Stimulated activated naive B cell treated with anti-CD40 and anti-IgM and Interleukin-4, amounts not matched to agents 10 μg/mL and 1 μg/mL and 100 μg/mL, for 72 hours (primary cell): ENCODE data around the gene PIGU.
A peak's percentile ranks its signal among the peaks of the same experiment; 100 is the strongest.

ENCODE experiments used
- ATAC-seq, 2 donors: fragments of 150-1000 bp; cut with Tn5 transposase; replicated peaks; 2 replicates each; pipeline ENCODE4 v1.10.0; 2021; ENCODE audit warnings: moderate library complexity in 1 of 2
- DNase-seq: peaks from one replicate; pipeline ENCODE4 v3.0.0; 2021
- H3K27ac Mint-ChIP-seq: one replicate; pipeline ENCODE4 v1.8.0; 2022; ENCODE audit warnings: mild to moderate bottlenecking, mixed read lengths
- H3K27me3 Mint-ChIP-seq, 2 donors: one replicate each; pipeline ENCODE4 v1.8.0; 2022; ENCODE audit warnings: mixed read lengths in 2 of 2
- H3K36me3 Mint-ChIP-seq, 2 donors: one replicate each; pipeline ENCODE4 v1.8.0; 2022; ENCODE audit warnings: mixed read lengths in 2 of 2, mild to moderate bottlenecking in 1 of 2
- H3K4me1 Mint-ChIP-seq, 2 donors: one replicate each; pipeline ENCODE4 v1.8.0; 2022; ENCODE audit warnings: mixed read lengths in 2 of 2, mild to moderate bottlenecking in 1 of 2
- H3K4me3 Mint-ChIP-seq, 2 donors: one replicate each; pipeline ENCODE4 v1.8.0; 2022; ENCODE audit warnings: mild to moderate bottlenecking in 2 of 2, mixed read lengths in 2 of 2, moderate library complexity in 1 of 2
- H3K9me3 Mint-ChIP-seq, 2 donors: one replicate each; pipeline ENCODE4 v1.8.0; 2022; ENCODE audit warnings: mixed read lengths in 2 of 2, mild to moderate bottlenecking in 1 of 2

Gene PIGU

DNA sequence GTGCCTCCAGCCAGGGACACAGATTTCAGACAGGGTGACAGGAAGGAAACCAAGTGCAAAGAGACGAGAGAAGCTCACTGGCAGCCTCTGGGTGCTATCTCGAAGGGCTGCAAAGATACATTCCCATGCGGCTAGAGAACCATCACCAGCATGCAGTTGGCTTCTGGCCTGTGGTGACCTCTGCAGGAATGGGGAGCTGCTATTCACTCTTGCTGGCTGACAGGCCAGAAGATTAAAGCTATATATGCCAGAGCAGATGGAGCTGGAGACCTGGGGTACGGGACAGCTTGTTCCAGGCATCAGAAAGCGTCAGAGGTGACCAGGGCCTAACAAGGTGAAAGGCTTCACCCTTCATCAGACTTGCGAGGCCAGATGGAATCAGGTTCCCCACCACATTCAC, 98.4 kb downstream of the PIGU start:
- ATAC-seq (no peak), DNase-seq (no peak)
- peaks cover 20 to 26% of the 10 kb centered on the region in 2 donors for H3K4me1 Mint-ChIP-seq
- no peaks in the 10 kb centered on the region for H3K27me3 Mint-ChIP-seq
- no peak overlapping the region for H3K27ac Mint-ChIP-seq
- H3K9me3 Mint-ChIP-seq: peaks cover 8 to 9% of the 10 kb centered on the region in 2 donors
- peaks cover 28 to 52% of the 10 kb centered on the region in 2 donors for H3K36me3 Mint-ChIP-seq
- no peak overlapping the region for H3K4me3 Mint-ChIP-seq

GRCh38 chr20:34578025-34578424, 98.9 kb downstream of the PIGU start:
- Mint-ChIP-seq H3K9me3 (peaks cover 8 to 9% of the 10 kb centered on the region in 2 donors), H3K27ac (no peak overlapping the region), H3K4me1 (peaks cover 20 to 26% of the 10 kb centered on the region in 2 donors), H3K27me3 (no peaks in the 10 kb centered on the region), H3K36me3 (peaks cover 29 to 51% of the 10 kb centered on the region in 2 donors), H3K4me3 (no peak overlapping the region)
- ATAC-seq: no peak
- no peak for DNase-seq

DNA sequence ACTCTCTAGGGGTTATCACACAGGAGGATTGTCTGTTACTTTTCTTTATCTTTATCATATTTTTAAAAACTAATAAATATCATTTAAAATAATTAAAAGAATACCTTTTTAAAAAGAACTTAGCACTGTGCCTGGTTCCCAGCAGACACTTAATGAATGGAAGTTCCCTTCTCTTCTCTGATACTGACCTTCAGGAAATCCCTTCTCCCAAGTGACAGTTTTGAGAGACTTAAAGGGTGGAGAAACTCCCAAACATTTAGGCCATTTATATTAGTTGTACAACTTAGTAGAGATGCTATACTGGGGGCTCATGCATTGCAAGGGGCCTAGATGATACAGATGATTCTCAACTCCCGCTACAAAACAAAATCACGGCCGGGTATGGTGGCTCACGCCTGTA, 99.8 kb downstream of the PIGU start:
- Mint-ChIP-seq H3K9me3 (peaks cover 8 to 9% of the 10 kb centered on the region in 2 donors), H3K27me3 (no peaks in the 10 kb centered on the region), H3K27ac (no peak overlapping the region), H3K4me3 (no peak overlapping the region), H3K4me1 (peaks cover 18 to 22% of the 10 kb centered on the region in 2 donors), H3K36me3 (peaks cover 29 to 47% of the 10 kb centered on the region in 2 donors)
- ATAC-seq: no peak
- DNase-seq: no peak

- H3K27me3 Mint-ChIP-seq: no peaks in the 10 kb centered on the region
- peaks cover 28 to 49% of the 10 kb centered on the region in 2 donors for H3K36me3 Mint-ChIP-seq
- H3K4me3 Mint-ChIP-seq: no peak overlapping the region
- H3K27ac Mint-ChIP-seq: no peak overlapping the region
- DNase-seq (no peak), ATAC-seq (no peak)
- H3K4me1 Mint-ChIP-seq: peaks cover 17 to 21% of the 10 kb centered on the region in 2 donors
- peaks cover 4 to 6% of the 10 kb centered on the region in 2 donors for H3K9me3 Mint-ChIP-seq
Observed at GRCh38 chr20:34575756-34576155, 101.1 kb downstream of the PIGU start.

DNA sequence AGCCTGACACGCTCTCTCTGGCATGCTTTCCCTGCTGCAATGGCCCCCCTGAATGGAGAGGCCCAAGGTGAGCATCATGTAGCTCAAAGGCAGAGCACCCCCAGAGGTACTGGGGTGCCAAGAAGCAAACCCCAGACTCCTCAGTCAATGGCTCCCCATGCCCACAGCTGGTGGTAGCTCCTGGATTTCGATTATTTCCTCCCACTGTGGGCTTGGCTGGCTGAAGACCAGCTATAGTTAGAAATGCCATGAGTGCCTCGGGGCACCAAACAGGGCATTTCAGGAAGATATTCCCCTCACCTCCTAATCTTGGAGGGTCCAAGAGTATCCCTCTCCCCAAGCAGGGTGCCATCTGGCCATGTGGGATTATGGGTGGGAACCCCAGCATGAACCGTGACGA, 101.6 kb downstream of the PIGU start:
- no peak for ATAC-seq
- no peak overlapping the region for H3K4me3 Mint-ChIP-seq
- peaks cover 25 to 45% of the 10 kb centered on the region in 2 donors for H3K36me3 Mint-ChIP-seq
- DNase-seq: no peak
- peaks cover 0 to 3% of the 10 kb centered on the region in 2 donors for H3K9me3 Mint-ChIP-seq
- H3K27ac Mint-ChIP-seq: no peak overlapping the region
- H3K27me3 Mint-ChIP-seq: no peaks in the 10 kb centered on the region
- H3K4me1 Mint-ChIP-seq: peaks cover 14 to 18% of the 10 kb centered on the region in 2 donors

DNA sequence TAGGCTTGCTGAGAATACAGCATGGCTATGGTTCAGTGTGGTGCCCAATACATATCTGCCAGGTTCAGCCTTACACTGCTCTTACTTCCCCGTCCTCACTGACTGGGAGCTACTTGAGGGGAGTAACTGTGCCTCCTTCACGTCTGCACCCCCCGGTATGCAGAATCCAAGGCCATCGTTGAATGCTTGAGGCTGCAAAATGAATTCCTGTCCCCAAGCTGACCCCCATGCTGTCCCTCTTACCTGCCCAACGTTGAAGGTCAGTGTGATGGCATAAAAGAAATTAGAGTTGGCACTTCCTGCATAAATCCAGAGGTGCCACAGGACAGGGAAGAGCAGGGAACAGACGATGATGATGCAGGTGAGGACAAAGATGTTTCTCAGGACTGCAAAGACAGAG, 102.0 kb downstream of the PIGU start:
- no peak overlapping the region for H3K27ac Mint-ChIP-seq
- no peaks in the 10 kb centered on the region for H3K9me3 Mint-ChIP-seq
- peaks cover 10 to 14% of the 10 kb centered on the region in 2 donors for H3K4me1 Mint-ChIP-seq
- H3K27me3 Mint-ChIP-seq: no peaks in the 10 kb centered on the region
- DNase-seq: no peak
- peaks cover 21 to 41% of the 10 kb centered on the region in 2 donors for H3K36me3 Mint-ChIP-seq
- no peak overlapping the region for H3K4me3 Mint-ChIP-seq
- no peak for ATAC-seq

- H3K27ac Mint-ChIP-seq: no peak overlapping the region
Observed at GRCh38 chr20:34574426-34574825, 102.5 kb downstream of the PIGU start.

GRCh38 chr20:34573541-34574300, 103.2 kb downstream of the PIGU start:
- Mint-ChIP-seq H3K4me3 (no peak overlapping the region), H3K4me1 (peaks cover 7 to 11% of the 10 kb centered on the region in 2 donors), H3K27ac (no peak overlapping the region), H3K9me3 (no peaks in the 10 kb centered on the region), H3K27me3 (no peaks in the 10 kb centered on the region), H3K36me3 (peaks cover 20 to 35% of the 10 kb centered on the region in 2 donors)
- DNase-seq (no peak), ATAC-seq (no peak)

More at GRCh38 chr20:34574426-34574825, 102.5 kb downstream of the PIGU start:
- Mint-ChIP-seq H3K9me3 (no peaks in the 10 kb centered on the region), H3K36me3 (peaks cover 19 to 36% of the 10 kb centered on the region in 2 donors), H3K4me3 (no peak overlapping the region), H3K4me1 (peaks cover 7 to 11% of the 10 kb centered on the region in 2 donors), H3K27me3 (no peaks in the 10 kb centered on the region)
- DNase-seq (no peak), ATAC-seq (no peak)

GRCh38 chr20:34571753-34572152, 105.1 kb downstream of the PIGU start:
- Mint-ChIP-seq H3K27ac (no peak overlapping the region), H3K36me3 (peaks cover 32 to 50% of the 10 kb centered on the region in 2 donors), H3K4me3 (no peak overlapping the region), H3K27me3 (no peaks in the 10 kb centered on the region), H3K9me3 (no peaks in the 10 kb centered on the region), H3K4me1 (peaks cover 7 to 11% of the 10 kb centered on the region in 2 donors)
- DNase-seq (no peak), ATAC-seq (no peak)

GRCh38 chr20:34570859-34571306, 106.0 kb downstream of the PIGU start:
- Mint-ChIP-seq H3K27ac (no peak overlapping the region), H3K27me3 (no peaks in the 10 kb centered on the region), H3K9me3 (no peaks in the 10 kb centered on the region), H3K4me3 (no peak overlapping the region), H3K4me1 (peaks cover 9 to 11% of the 10 kb centered on the region in 2 donors), H3K36me3 (peaks cover 34 to 56% of the 10 kb centered on the region in 2 donors)
- ATAC-seq: no peak
- no peak for DNase-seq

DNA sequence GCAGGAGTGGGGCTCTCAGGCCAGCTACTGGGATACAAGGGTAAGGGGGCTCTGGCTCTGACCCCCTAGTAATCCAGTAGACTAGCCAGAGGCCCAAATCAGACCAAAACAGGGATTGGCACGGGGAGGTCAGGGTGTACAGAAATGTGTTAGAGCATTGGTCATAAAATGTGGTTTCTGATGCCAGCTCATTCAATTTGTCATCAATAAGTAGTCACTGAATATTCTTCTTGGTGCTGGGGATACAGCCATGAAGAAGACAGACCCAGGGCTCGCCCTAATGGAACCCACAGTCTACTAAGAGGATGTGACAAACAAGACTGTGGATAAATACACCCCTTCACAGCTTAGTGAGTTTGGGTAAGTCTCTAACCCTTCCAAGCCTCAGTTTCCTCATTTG, 107.3 kb downstream of the PIGU start:
- Mint-ChIP-seq H3K9me3 (no peaks in the 10 kb centered on the region), H3K4me1 (peaks cover 11 to 16% of the 10 kb centered on the region in 2 donors), H3K4me3 (no peak overlapping the region), H3K27ac (no peak overlapping the region), H3K36me3 (peaks cover 35 to 50% of the 10 kb centered on the region in 2 donors), H3K27me3 (no peaks in the 10 kb centered on the region)
- DNase-seq (no peak), ATAC-seq (no peak)

DNA sequence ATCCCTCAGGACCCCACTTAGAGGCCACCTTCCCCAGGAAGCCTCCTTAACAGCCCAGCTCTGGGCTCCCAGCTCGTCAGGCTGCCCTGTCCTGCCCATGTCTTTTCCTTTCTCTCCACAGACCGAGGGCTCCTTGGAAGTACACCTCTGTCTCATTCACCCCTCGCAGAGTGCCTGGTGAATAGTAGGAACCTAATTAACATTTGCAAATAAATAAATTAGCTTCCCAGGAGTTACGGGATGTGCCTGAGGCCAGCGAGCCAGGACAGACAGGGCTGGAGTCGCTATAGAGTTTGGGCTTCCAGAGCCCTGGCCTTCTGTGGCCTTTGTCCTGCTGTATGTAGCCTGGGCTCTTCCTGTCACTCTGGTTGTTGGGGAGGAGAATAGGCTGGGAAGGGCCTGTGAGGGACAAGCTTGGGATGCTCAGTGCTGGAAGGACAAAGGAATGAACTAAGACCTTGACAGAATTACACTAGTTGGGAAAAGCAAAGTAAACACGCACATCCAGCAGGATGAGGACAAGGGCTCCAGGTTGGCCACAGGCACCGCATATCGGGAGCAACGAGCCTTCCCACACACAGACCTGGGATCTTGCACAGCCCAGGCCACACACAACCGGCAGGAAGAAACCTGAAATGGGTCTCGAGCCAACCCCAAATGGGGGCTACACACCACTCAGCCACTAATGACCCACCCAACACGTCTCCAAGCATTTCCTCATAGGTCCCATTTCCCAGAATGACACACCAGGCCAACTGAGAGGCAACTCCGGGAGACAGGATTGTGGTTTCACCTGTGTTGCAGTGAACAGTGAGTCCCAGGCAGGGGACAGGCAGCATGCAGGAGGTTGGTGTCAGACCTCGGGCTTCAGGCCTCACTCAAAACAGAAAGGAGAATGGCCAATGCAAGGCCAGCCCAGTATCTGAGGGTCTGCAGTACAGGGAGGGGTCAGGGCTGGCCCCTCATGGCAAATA, 108.7 kb downstream of the PIGU start:
- peaks cover 11 to 18% of the 10 kb centered on the region in 2 donors for H3K4me1 Mint-ChIP-seq
- H3K36me3 Mint-ChIP-seq: peaks cover 30 to 40% of the 10 kb centered on the region in 2 donors
- peak overlapping the region; percentile 51 for H3K27ac Mint-ChIP-seq
- no peaks in the 10 kb centered on the region for H3K9me3 Mint-ChIP-seq
- no peaks in the 10 kb centered on the region for H3K27me3 Mint-ChIP-seq
- ATAC-seq (no peak), DNase-seq (no peak)
- H3K4me3 Mint-ChIP-seq: no peak overlapping the region

GRCh38 chr20:34566978-34567891, 109.7 kb downstream of the PIGU start:
- Mint-ChIP-seq H3K27me3 (no peaks in the 10 kb centered on the region), H3K9me3 (no peaks in the 10 kb centered on the region), H3K4me3 (no peak overlapping the region), H3K36me3 (peaks cover 30 to 42% of the 10 kb centered on the region in 2 donors), H3K4me1 (peaks cover 11 to 18% of the 10 kb centered on the region in 2 donors), H3K27ac (peak overlapping the region; percentile 5)
- ATAC-seq: no peak
- DNase-seq: no peak
